Measurements from ENCODE around the gene GABPB1. TPM values are rescaled to one million over a fixed set of nuclear protein-coding genes. Genes with fewer than 3 reads are reported as not detected.

GABPB1 gene
- total and polyA plus RNA-seq, 10 of the 15 experiments (the other 5 are each of a cell fraction or from before 2014, with no cell fraction given) = 13.9 to 48.2 (median 39.8) TPM

- TF ChIP-seq, protein P1, sequence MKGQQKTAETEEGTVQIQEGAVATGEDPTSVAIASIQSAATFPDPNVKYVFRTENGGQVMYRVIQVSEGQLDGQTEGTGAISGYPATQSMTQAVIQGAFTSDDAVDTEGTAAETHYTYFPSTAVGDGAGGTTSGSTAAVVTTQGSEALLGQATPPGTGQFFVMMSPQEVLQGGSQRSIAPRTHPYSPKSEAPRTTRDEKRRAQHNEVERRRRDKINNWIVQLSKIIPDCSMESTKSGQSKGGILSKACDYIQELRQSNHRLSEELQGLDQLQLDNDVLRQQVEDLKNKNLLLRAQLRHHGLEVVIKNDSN (IDR thresholded peaks at IDR 0.05; ENCODE audit: borderline replicate concordance, extremely low read length, insufficient read depth, low read depth, low read length) = no peak
- TF ChIP-seq KAT2A (conservative IDR thresholded peaks at IDR 0.05; ENCODE audit: control insufficient read depth, low read depth, low read length) = no peak
- TF ChIP-seq ZNF622 (IDR thresholded peaks at IDR 0.05) = no peak
- TF ChIP-seq POU2F2 (IDR thresholded peaks at IDR 0.05; ENCODE audit: borderline replicate concordance, low read depth, low read length) = no peak
- no peak for TF ChIP-seq CHD2 (IDR thresholded peaks at IDR 0.05; ENCODE audit: borderline replicate concordance, low read depth, low read length)
Measured at GRCh38 chr15:50378776-50379175, 23.8 kb upstream of the GABPB1 start (continued).

- H2AFZ ChIP-seq (ENCODE audit: control insufficient read depth, low read depth, low read length) = no peak overlapping the region
- H3K79me2 ChIP-seq (ENCODE audit: control insufficient read depth, insufficient read depth, low read length) = no peaks in the 10 kb centered on the region
- no peaks in the 10 kb centered on the region for H4K20me1 ChIP-seq (ENCODE audit: control insufficient read depth, insufficient read depth)
- H3K36me3 ChIP-seq (ENCODE audit: control insufficient read depth in 2 of 2, insufficient read depth in 2 of 2, low read length in 1 of 2) = no peaks in the 10 kb centered on the region
- peak; percentile 97 for ATAC-seq
- H3K9me3 ChIP-seq (replicated peaks; ENCODE audit: control insufficient read depth, insufficient read depth, low read length) = no peaks in the 10 kb centered on the region
- peak overlapping the region; percentile 88 for H3K4me2 ChIP-seq (ENCODE audit: control insufficient read depth, insufficient read depth)
- no TSS peak for BruUV-seq (replicated peaks)
- SMC1A ChIA-PET (ENCODE audit: uncharacterized antibody, unreplicated experiment) = interaction anchor here (1.1 to 4.7 kb wide), 6 partner anchors 10 to 92 kb away, joined by 3 to 38 read pairs (median 6); partner anchors contain the start of genes GABPB1 and USP8
- in situ Hi-C loops (cut with MboI) = no loop called here
- peak; percentile 93 for DNase-seq (ENCODE audit: low read depth, low spot score)
- CTCF ChIA-PET = interaction anchor here (0.5 to 1.9 kb wide), 6 partner anchors 13 to 35 kb away, joined by 3 to 5 read pairs (median 4); no protein-coding TSS in a partner anchor
- H3K4me1 ChIP-seq (ENCODE audit: control insufficient read depth, insufficient read depth, low read length) = peaks cover 11% of the 10 kb centered on the region
- RAD21 ChIA-PET (ENCODE audit: unreplicated experiment) = interaction anchor here (0.8 to 2.2 kb wide), 5 partner anchors 9 to 219 kb away, joined by 3 to 9 read pairs (median 6); no protein-coding TSS in a partner anchor
- peak; percentile 94 for FAIRE-seq
- 2% methylated on average over 3 of the region's 3 CpGs for WGBS (ENCODE audit: insufficient coverage, insufficient replicate concordance, low lambda C conversion rate, missing lambda C conversion rate)
- POLR2A ChIA-PET = interaction anchor here (0.7 to 2.7 kb wide), 5 partner anchors 11 to 76 kb away, joined by 3 to 9 read pairs (median 4); partner anchors contain the start of genes GABPB1 and USP8
- H3K27ac ChIP-seq (ENCODE audit: control insufficient read depth, insufficient read depth) = peak overlapping the region; percentile 78
- H3K27me3 ChIP-seq (replicated peaks in 1 of 2; ENCODE audit: control insufficient read depth in 2 of 2, insufficient read depth in 2 of 2, low read length in 1 of 2) = no peaks in the 10 kb centered on the region
- intact Hi-C loops (cut with micrococcal nuclease; ENCODE audit: unreplicated experiment) = loop anchor here (2.0 to 5.0 kb wide), 2 partner anchors 19 to 44 kb away; partner anchors contain the start of gene USP8
- H3K4me3 ChIP-seq = no peak overlapping the region
- peak overlapping the region; percentile 13; the same call in 1 of the 2 replicates for H3K9ac ChIP-seq (ENCODE audit: control insufficient read depth, insufficient read depth, low read length)
- TF ChIP-seq KAT2A (conservative IDR thresholded peaks at IDR 0.05; ENCODE audit: control insufficient read depth, low read depth, low read length) (no peak), ESRRA (IDR thresholded peaks at IDR 0.05; ENCODE audit: low read length) (peak; percentile 72; the same call in 1 of the 2 replicates), CBX5 (IDR thresholded peaks at IDR 0.05; ENCODE audit: low read depth) (peak; percentile 75; the same call in 1 of the 2 replicates), IKZF2 (IDR thresholded peaks at IDR 0.05) (peak; percentile 99), RB1 (IDR thresholded peaks at IDR 0.05; ENCODE audit: borderline replicate concordance) (no peak), ZNF217 (IDR thresholded peaks at IDR 0.05) (no peak; the same call in 1 of the 2 replicates), BCL11A (IDR thresholded peaks at IDR 0.05; ENCODE audit: low read depth, low read length) (peak; percentile 99), CHD2 (IDR thresholded peaks at IDR 0.05; ENCODE audit: borderline replicate concordance, low read depth, low read length) (peak; percentile 64; the same call in 1 of the 2 replicates), MXI1 (IDR thresholded peaks at IDR 0.05; ENCODE audit: low read depth, low read length) (no peak; the same call in 1 of the 2 replicates), TCF12 (IDR thresholded peaks at IDR 0.05; ENCODE audit: low read depth, low read length) (peak; percentile 39; the same call in 1 of the 2 replicates)
- TF ChIP-seq, protein P2, sequence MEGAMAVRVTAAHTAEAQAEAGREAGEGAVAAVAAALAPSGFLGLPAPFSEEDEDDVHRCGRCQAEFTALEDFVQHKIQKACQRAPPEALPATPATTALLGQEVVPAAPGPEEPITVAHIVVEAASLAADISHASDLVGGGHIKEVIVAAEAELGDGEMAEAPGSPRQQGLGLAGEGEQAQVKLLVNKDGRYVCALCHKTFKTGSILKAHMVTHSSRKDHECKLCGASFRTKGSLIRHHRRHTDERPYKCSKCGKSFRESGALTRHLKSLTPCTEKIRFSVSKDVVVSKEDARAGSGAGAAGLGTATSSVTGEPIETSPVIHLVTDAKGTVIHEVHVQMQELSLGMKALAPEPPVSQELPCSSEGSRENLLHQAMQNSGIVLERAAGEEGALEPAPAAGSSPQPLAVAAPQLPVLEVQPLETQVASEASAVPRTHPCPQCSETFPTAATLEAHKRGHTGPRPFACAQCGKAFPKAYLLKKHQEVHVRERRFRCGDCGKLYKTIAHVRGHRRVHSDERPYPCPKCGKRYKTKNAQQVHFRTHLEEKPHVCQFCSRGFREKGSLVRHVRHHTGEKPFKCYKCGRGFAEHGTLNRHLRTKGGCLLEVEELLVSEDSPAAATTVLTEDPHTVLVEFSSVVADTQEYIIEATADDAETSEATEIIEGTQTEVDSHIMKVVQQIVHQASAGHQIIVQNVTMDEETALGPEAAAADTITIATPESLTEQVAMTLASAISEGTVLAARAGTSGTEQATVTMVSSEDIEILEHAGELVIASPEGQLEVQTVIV (IDR thresholded peaks at IDR 0.05; ENCODE audit: borderline replicate concordance, partially characterized antibody) = no peak
- TF ChIP-seq, protein P3, sequence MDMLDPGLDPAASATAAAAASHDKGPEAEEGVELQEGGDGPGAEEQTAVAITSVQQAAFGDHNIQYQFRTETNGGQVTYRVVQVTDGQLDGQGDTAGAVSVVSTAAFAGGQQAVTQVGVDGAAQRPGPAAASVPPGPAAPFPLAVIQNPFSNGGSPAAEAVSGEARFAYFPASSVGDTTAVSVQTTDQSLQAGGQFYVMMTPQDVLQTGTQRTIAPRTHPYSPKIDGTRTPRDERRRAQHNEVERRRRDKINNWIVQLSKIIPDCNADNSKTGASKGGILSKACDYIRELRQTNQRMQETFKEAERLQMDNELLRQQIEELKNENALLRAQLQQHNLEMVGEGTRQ (IDR thresholded peaks at IDR 0.05; ENCODE audit: borderline replicate concordance, low read depth, low read length) = no peak
Measured at GRCh38 chr15:50377867-50378751, 23.1 kb upstream of the GABPB1 start.

All from GM12878 (cell line).